HUES6 (cell line): ENCODE data around the gene KRTAP12-2.
A peak's percentile ranks its signal among the peaks of the same experiment; 100 is the strongest.
"Not testable (repeated sequence)": the region's sequence is repeated elsewhere in the genome, so short reads cannot be mapped to it uniquely, and the experiment has no call there.

Source experiments
- H3K27ac ChIP-seq: 2 replicates; pipeline ENCODE4 v1.7.0; 2013; ENCODE audit warnings: low read depth, mild to moderate bottlenecking, low read length, inconsistent platforms
- H3K27me3 ChIP-seq: 2 replicates; pipeline ENCODE4 v1.6.1; 2013; ENCODE audit warnings: low read length; ENCODE audit not compliant: control insufficient read depth, insufficient read depth
- H3K36me3 ChIP-seq: 2 replicates; pipeline ENCODE4 v1.6.1; 2013; ENCODE audit warnings: low read length; ENCODE audit not compliant: control insufficient read depth, insufficient read depth
- H3K4me1 ChIP-seq: 2 replicates; pipeline ENCODE4 v1.6.1; 2013; ENCODE audit warnings: low read length; ENCODE audit not compliant: control insufficient read depth, insufficient read depth
- H3K4me3 ChIP-seq: 2 replicates; pipeline ENCODE4 v1.5.1; 2013; ENCODE audit warnings: low read depth, low read length
- H3K9ac ChIP-seq: one replicate; pipeline ENCODE4 v1.6.1; 2013; ENCODE audit warnings: mild to moderate bottlenecking, low read length
- H3K9me3 ChIP-seq: 2 replicates; pipeline ENCODE4 v1.6.1; 2013; ENCODE audit warnings: low read depth, low read length; ENCODE audit not compliant: control insufficient read depth, insufficient read depth

KRTAP12-2 gene

DNA sequence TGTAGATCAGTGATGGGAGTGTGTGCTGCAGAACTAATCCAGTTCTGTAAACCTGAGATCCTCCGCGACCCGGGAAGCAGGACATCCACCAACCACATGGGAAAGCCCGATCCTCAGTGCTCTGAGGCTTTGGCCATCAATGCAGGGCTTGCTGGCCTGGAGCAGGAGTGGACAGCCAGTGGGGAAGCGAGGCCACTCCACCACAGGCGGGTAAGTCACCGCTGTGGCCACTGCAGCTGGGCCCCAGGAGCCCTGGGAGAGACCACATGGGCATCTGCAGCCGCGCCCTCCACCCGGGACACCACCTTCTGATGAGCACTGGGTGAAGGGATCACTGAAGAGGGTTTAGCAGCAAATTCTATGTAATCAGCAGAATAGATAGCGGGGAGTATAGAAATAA is 14.4 kb upstream of the KRTAP12-2 start:
- Histone ChIP-seq H3K27me3 (no peaks in the 10 kb centered on the region), H3K36me3 (no peaks in the 10 kb centered on the region), H3K4me1 (peaks cover 3% of the 10 kb centered on the region; the same call in 1 of the 2 replicates), H3K9me3 (peaks cover 3% of the 10 kb centered on the region; the same call in 1 of the 2 replicates), H3K4me3 (no peak overlapping the region), H3K9ac (no peak overlapping the region), H3K27ac (no peak overlapping the region)

DNA sequence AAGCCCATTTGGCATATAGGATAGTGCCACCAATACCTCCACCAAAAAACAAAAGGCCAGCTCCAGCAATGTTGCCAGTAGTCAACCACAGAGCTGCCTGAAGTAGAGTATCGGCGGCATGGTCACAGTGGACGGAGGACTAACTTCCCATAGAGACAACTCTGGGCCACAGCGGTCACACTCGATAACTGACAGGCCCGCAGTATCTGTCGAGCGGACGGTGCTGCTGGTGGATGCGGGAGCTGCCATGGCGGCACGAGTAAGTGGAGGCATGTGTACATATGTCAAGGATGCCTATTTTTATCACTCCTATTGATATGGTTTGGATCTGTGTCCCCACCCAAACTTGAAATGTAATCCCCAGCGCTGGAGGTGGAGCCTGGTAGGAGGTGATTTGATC is 11.2 kb upstream of the KRTAP12-2 start:
- H3K36me3 ChIP-seq: no peaks in the 10 kb centered on the region
- no peak overlapping the region for H3K27ac ChIP-seq
- H3K9me3 ChIP-seq: peaks cover 10% of the 10 kb centered on the region; the same call in 1 of the 2 replicates
- no peak overlapping the region for H3K4me3 ChIP-seq
- peaks cover 3% of the 10 kb centered on the region; the same call in 1 of the 2 replicates for H3K4me1 ChIP-seq
- H3K27me3 ChIP-seq: no peaks in the 10 kb centered on the region
- H3K9ac ChIP-seq: no peak overlapping the region

GRCh38 chr21:44671911-44672310 is 5.2 kb upstream of the KRTAP12-2 start:
- Histone ChIP-seq H3K4me1 (no peaks in the 10 kb centered on the region), H3K27me3 (no peaks in the 10 kb centered on the region), H3K9ac (no peak overlapping the region), H3K36me3 (no peaks in the 10 kb centered on the region), H3K9me3 (peaks cover 40% of the 10 kb centered on the region), H3K4me3 (no peak overlapping the region), H3K27ac (no peak overlapping the region)

DNA sequence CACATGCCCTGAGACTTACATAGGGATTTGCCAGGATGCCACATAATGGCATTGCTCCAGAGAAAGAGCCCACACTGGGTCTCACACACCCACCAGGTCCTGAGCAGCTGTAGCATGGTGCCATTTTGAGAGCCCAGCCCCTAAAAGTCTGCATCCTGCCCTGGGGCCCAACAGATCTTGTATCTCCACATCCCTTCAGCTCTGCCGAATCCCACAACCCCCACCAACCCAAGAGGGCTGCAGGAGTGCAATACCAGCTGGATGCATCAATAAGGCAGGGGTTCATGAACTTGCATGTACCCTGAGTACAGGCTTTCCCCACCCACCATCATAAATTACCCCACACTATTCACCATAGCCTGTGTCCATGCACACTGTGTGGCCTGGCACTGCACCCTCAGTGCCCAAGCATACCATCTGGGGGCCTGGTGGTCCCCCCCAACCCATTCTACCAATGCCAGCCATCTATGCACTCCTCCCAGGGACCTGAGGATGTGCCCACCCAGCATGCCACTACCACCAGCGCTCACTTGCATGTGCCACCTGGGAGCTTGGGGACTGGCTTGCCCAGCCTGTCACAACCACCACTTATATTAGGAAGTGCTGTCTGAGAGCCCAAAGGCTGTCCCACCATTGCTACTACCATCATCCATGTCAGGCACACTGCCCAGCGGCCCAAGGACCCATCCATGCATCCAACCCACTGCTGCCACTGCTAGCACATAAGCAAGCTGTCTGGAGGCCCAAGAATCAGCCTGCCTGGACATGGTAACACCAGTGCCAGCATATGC is 4.1 kb upstream of the KRTAP12-2 start:
- Histone ChIP-seq H3K36me3 (no peaks in the 10 kb centered on the region), H3K9me3 (peaks cover 37% of the 10 kb centered on the region), H3K27me3 (no peaks in the 10 kb centered on the region), H3K9ac (no peak overlapping the region), H3K27ac (no peak overlapping the region), H3K4me3 (no peak overlapping the region), H3K4me1 (no peaks in the 10 kb centered on the region)

DNA sequence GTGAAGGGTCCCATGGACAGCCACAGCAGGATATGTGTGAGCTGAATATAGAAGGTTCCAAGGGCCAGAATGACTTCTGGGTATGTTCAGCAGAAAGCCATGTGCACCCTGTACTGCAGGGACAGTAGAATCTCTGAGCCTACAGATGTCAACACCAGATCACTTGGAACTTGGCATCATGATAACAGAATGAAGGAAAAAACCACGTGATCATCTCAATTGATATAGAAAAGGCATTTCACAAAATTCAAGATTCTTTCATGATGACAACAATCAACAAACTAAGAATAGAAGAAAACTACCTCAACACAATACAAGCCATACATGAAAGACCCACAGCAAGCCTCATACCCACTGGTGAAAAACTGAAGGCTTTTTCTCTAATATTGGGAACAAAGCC is 885 bp upstream of the KRTAP12-2 start:
- H3K9ac ChIP-seq: no peak overlapping the region
- no peaks in the 10 kb centered on the region for H3K27me3 ChIP-seq
- no peaks in the 10 kb centered on the region for H3K4me1 ChIP-seq
- no peak overlapping the region for H3K4me3 ChIP-seq
- no peak overlapping the region for H3K27ac ChIP-seq
- H3K36me3 ChIP-seq: no peaks in the 10 kb centered on the region
- H3K9me3 ChIP-seq: peaks cover 35% of the 10 kb centered on the region

- H3K4me3 ChIP-seq: no peak overlapping the region
- no peaks in the 10 kb centered on the region for H3K27me3 ChIP-seq
- H3K4me1 ChIP-seq: peaks cover 7% of the 10 kb centered on the region; the same call in 1 of the 2 replicates
- no peak overlapping the region for H3K9ac ChIP-seq
- no peaks in the 10 kb centered on the region for H3K36me3 ChIP-seq
- peaks cover 21% of the 10 kb centered on the region for H3K9me3 ChIP-seq
- no peak overlapping the region for H3K27ac ChIP-seq
Measured at GRCh38 chr21:44664691-44665090, 2.0 kb downstream of the KRTAP12-2 start.

DNA sequence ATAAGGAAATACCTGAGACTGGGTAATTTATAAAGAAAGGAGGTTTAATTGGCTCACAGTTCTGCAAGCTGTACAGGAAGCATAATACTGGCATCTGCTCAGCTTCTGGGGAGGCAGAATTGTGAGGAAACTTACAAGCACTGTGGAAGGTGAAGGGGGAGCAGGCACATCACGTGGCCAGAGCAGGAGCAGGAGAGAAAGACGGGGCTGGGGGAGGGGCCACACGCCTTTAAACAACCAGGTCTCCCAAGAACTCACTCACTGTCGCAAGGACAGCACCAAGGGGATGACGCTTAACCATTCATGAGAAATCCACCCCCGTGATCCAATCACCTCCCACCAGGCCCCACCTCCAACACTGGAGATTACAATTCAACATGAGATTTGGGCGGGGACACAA is 5.2 kb downstream of the KRTAP12-2 start:
- H3K9me3 ChIP-seq: peaks cover 14% of the 10 kb centered on the region; the same call in 1 of the 2 replicates
- H3K4me1 ChIP-seq: peaks cover 16% of the 10 kb centered on the region
- not testable (repeated sequence) for H3K9ac ChIP-seq, H3K27ac ChIP-seq, H3K36me3 ChIP-seq, H3K27me3 ChIP-seq, H3K4me3 ChIP-seq

DNA sequence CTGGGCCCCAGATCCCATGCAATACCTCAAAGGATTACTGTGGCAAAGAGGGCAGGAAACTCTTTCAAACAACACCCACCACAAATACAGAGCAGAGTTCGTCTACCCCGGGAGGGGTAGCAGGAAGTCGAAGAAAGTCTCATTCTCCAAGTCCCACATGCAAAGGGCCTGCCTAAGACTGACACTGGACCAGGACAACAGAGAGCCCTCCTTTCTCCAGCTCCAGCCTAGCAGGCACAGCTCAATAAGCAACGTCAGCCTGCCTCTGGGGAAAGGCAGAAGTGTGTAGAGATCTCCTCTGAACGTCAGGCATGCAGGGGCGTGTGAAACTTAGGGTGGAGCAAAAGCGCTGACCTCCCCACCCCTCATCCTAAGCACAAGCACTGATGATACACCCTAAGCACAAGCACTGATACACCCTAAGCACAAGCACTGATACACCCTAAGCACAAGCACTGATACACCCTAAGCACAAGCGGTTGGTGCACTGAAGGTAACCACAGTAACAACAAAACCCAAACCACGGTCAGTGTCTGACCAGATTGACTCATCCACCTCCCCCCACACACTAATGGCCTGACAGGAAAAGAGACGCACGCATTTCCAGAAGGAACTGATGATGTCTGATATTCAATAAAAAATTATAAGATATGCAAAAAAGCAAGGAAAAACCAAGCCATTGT is 7.7 kb downstream of the KRTAP12-2 start:
- Histone ChIP-seq H3K9me3 (peaks cover 14% of the 10 kb centered on the region; the same call in 1 of the 2 replicates), H3K27ac (no peak overlapping the region), H3K27me3 (no peaks in the 10 kb centered on the region), H3K4me1 (peaks cover 16% of the 10 kb centered on the region), H3K4me3 (no peak overlapping the region), H3K36me3 (no peaks in the 10 kb centered on the region), H3K9ac (peak overlapping the region; percentile 17)

DNA sequence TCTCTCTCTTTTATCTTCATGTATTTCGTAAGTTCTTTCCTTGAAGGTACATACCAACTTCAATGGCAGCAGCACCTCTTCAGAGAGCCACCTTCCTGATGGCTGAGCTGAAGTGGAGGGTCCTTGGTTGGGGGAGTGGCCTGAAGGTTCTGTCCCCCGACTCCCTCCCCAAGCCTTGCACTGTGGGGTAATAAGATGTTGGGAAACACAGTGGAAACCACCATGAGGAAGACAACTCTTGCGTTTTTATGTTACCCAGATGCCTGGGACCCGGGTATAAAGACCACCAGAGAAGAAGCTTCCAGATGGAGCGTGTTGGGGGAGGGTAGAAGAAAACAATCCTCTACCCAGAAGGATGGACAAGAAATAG is 8.2 kb downstream of the KRTAP12-2 start:
- Histone ChIP-seq H3K4me3 (no peak overlapping the region), H3K27ac (no peak overlapping the region), H3K9ac (no peak overlapping the region), H3K4me1 (peaks cover 16% of the 10 kb centered on the region), H3K27me3 (no peaks in the 10 kb centered on the region), H3K36me3 (no peaks in the 10 kb centered on the region), H3K9me3 (peaks cover 10% of the 10 kb centered on the region; the same call in 1 of the 2 replicates)

- H3K9me3 ChIP-seq: peaks cover 10% of the 10 kb centered on the region; the same call in 1 of the 2 replicates
- H3K4me1 ChIP-seq: peaks cover 16% of the 10 kb centered on the region
- no peaks in the 10 kb centered on the region for H3K27me3 ChIP-seq
- H3K9ac ChIP-seq: no peak within 1 kb of the TSS
- no peaks in the 10 kb centered on the region for H3K36me3 ChIP-seq
- no peak within 1 kb of the TSS for H3K27ac ChIP-seq
- no peak within 1 kb of the TSS for H3K4me3 ChIP-seq
Measured at GRCh38 chr21:44657635-44658540, 8.8 kb downstream of the KRTAP12-2 start, which contains the start of gene KRTAP12-3. Gene KRTAP12-3 (plus strand): TSS chr21:44657932. CDS start chr21:44657980, 48 bp downstream.
